PC-9 (cell line): ENCODE results near the gene KDM6A.

Experiments used
- CTCF ChIP-seq: fragments of 200-600 bp; sonication (generic); conservative IDR thresholded peaks from 2 replicates; pipeline ENCODE4 v1.6.1; 2017; ENCODE audit warnings: mixed run types, antibody characterized with exemption, mild to moderate bottlenecking, moderate library complexity
- EZH2 ChIP-seq: fragments of 200-600 bp; sonication (generic); IDR thresholded peaks from 2 replicates; pipeline ENCODE4 v1.8.0; 2017; ENCODE audit warnings: antibody characterized with exemption, low read depth

GRCh38 chrX:45011131-45011530 lies 138.1 kb downstream of the KDM6A start:
- TF ChIP-seq CTCF (no peak), EZH2 (no peak)
